Astrocyte (in vitro differentiated cells and primary cell): ENCODE data around the gene LRIG2.

Source experiments
- CTCF ChIP-seq: IDR thresholded peaks from 2 replicates; pipeline ENCODE4 v1.5.1; 2011; ENCODE audit warnings: low read depth, mild to moderate bottlenecking, inconsistent platforms, low read length, moderate library complexity; ENCODE audit not compliant: insufficient read depth
- EZH2 ChIP-seq: IDR thresholded peaks from 2 replicates; pipeline ENCODE4 v1.6.1; 2012; ENCODE audit warnings: mild to moderate bottlenecking, low read length, inconsistent platforms; ENCODE audit not compliant: insufficient read depth

DNA sequence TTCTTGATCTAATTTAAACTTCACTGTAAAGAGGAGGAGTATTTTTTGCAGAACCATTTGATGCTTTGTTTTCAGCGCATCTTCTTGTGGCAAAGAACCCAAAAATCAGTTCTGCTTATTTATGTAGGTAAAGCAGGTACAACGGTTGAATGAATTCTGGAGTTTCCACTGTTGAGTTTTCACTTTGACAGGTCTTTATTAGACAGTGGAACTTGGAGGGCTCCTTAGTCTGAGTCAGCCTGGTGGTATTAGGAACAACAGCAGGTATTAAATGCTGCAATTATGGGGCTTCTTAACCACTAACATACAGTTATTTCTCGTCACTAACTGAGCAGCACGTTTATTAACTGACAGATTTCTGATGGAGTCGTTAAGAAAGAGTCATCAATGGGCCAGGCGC is 1.2 kb downstream of the LRIG2 start:
- TF ChIP-seq CTCF: no peak
- no peak for TF ChIP-seq EZH2
